Suppressor macrophage treated with lipopolysaccharide for 4 hours (primary cell): ENCODE data around the gene LPCAT3.
A peak's percentile ranks its signal among the peaks of the same experiment; 100 is the strongest.
"Not testable (repeated sequence)": the region's sequence is repeated elsewhere in the genome, so short reads cannot be mapped to it uniquely, and the experiment has no call there.

Experiments
- DNase-seq: peaks from one replicate; pipeline ENCODE4 v3.0.0-alpha.2; 2020

LPCAT3 gene

GRCh38 chr12:7018350-7019042 lies at the start of gene LPCAT3:
Gene LPCAT3 (minus strand): TSS chr12:7018476. CDS start chr12:7018424, 52 bp downstream.
- DNase-seq = peak; percentile 97

GRCh38 chr12:7067096-7067495 lies 48.8 kb upstream of the LPCAT3 start:
- DNase-seq = no peak

GRCh38 chr12:7066596-7066995 lies 48.3 kb upstream of the LPCAT3 start:
- no peak for DNase-seq

GRCh38 chr12:7065073-7065623 lies 46.9 kb upstream of the LPCAT3 start:
- DNase-seq = no peak

- DNase-seq = no peak
Observed at GRCh38 chr12:7064516-7064915, 46.2 kb upstream of the LPCAT3 start.

GRCh38 chr12:7061596-7061995 lies 43.3 kb upstream of the LPCAT3 start:
- no peak for DNase-seq

GRCh38 chr12:7061138-7061537 lies 42.9 kb upstream of the LPCAT3 start:
- no peak for DNase-seq

- peak; percentile 91 for DNase-seq
Observed at GRCh38 chr12:7060353-7060954, 42.2 kb upstream of the LPCAT3 start, which contains the start of gene C1S. Gene C1S (plus strand): TSS chr12:7060718. CDS start chr12:7061913, 1,195 bp downstream.

- DNase-seq = no peak
Observed at GRCh38 chr12:7059780-7060179, 41.5 kb upstream of the LPCAT3 start.

GRCh38 chr12:7058850-7059395 lies 40.6 kb upstream of the LPCAT3 start:
- peak; percentile 37 for DNase-seq

- peak; percentile 73 for DNase-seq
Observed at GRCh38 chr12:7058163-7058845, 40.0 kb upstream of the LPCAT3 start.

- not testable (repeated sequence) for DNase-seq
Observed at GRCh38 chr12:7055736-7056135, 37.5 kb upstream of the LPCAT3 start.

GRCh38 chr12:7054925-7055324 lies 36.6 kb upstream of the LPCAT3 start:
- DNase-seq = no peak

GRCh38 chr12:7049973-7050372 lies 31.7 kb upstream of the LPCAT3 start:
- not testable (repeated sequence) for DNase-seq

GRCh38 chr12:7049445-7049951 lies 31.2 kb upstream of the LPCAT3 start:
- DNase-seq = not testable (repeated sequence)

- DNase-seq = peak; percentile 22
Observed at GRCh38 chr12:7047306-7047705, 29.0 kb upstream of the LPCAT3 start.

GRCh38 chr12:7046383-7047105 lies 28.3 kb upstream of the LPCAT3 start:
- no peak for DNase-seq

GRCh38 chr12:7045913-7046312 lies 27.6 kb upstream of the LPCAT3 start:
- no peak for DNase-seq

- DNase-seq = peak; percentile 61
Observed at GRCh38 chr12:7042842-7043241, 24.6 kb upstream of the LPCAT3 start.

- no peak for DNase-seq
Observed at GRCh38 chr12:7039403-7039802, 21.1 kb upstream of the LPCAT3 start.

GRCh38 chr12:7038591-7038990 lies 20.3 kb upstream of the LPCAT3 start:
- DNase-seq = no peak

GRCh38 chr12:7037411-7037810 lies 19.1 kb upstream of the LPCAT3 start:
- not testable (repeated sequence) for DNase-seq
